GM19463 (cell line): ENCODE results near the gene OSER1.
"Not testable (repeated sequence)": the region's sequence is repeated elsewhere in the genome, so short reads cannot be mapped to it uniquely, and the experiment has no call there.

Source experiments
- ATAC-seq: cut with Tn5 transposase; IDR thresholded peaks from one replicate; pipeline ENCODE4 v1.9.1; 2021; ENCODE audit warnings: mild to moderate bottlenecking, moderate library complexity; ENCODE audit not compliant: unreplicated experiment

Gene OSER1

GRCh38 chr20:44204156-44204831 lies 6.3 kb downstream of the OSER1 start:
- no peak for ATAC-seq

GRCh38 chr20:44203161-44203560 lies 7.4 kb downstream of the OSER1 start:
- no peak for ATAC-seq

- ATAC-seq = no peak
Observed at GRCh38 chr20:44200983-44201382, 9.6 kb downstream of the OSER1 start.

GRCh38 chr20:44200371-44200770 lies 10.2 kb downstream of the OSER1 start:
- no peak for ATAC-seq

- no peak for ATAC-seq
Observed at GRCh38 chr20:44199877-44200276, 10.7 kb downstream of the OSER1 start.

DNA sequence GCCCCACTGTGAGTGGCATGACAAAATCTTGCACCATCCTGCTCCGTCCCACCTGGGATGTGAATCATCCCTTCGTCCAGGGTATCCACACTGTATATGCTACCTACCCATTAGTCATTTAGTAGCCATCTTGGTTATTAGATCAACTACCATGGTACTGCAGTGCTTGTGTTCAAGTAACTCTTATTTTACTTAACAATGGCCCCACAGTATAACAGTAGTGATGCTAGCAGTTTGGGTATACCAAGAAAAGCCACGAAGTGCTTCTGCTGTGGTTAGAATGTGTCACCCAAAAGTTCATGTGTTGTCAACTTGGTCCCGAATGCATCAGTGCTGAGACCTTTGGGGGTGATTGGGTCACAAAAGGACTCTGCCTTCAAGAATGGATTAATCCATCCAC lies 11.7 kb downstream of the OSER1 start:
- no peak for ATAC-seq

DNA sequence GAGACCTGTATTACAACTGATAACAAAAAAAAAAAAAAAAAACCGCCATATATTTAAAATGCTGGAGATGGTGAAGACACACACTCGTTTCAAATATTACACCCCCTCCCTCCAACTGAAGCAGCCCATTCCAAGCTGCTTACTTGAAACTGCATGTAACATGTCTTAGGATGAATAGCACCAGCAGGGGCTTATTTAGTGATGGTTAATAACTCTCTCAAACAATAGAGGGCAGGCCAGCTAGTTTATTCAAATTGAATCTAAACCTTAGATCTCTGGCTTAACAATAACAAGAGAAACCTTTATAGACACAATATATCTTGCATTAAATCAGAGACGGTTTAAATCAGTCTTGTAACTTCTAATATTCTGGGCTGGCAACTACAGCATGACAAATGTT lies 14.3 kb downstream of the OSER1 start:
- no peak for ATAC-seq

DNA sequence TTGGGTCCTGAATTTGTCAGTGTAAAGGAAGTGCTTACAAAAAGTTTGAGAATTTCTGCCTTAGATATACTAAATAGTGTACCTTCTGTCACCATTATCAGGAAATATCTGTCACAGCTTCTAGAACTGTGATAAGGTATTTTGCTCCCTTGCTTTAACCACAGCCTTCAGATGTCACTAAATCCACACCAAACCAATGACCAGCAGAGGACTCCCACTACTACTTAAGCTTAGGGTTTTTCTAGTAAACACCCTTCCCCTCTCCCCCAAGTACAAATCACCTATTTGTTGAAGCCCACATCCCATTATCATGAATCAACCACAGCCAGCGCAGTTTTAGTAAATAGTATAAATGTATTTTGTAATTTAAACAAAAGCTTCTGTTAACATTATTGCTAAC lies 15.0 kb downstream of the OSER1 start:
- no peak for ATAC-seq

- ATAC-seq = no peak
Observed at GRCh38 chr20:44193801-44194200, 16.8 kb downstream of the OSER1 start.

DNA sequence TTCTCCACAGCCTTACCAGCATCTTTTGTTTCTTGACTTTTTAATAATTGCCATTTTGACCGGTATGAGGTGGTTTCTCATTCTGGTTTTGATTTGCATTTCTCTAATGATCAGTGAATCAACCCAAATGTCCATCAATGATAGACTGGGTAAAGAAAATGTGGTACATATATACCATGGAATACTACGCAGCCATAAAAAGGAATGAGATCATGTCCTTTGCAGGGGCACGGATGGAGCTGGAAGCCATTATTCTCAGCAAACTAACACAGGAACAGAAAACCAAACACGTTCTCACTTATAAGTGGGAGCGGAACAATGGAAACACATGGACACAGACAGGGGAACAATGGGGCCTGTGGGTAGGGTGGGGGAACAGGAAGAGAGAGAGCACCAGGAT lies 18.9 kb downstream of the OSER1 start:
- not testable (repeated sequence) for ATAC-seq

DNA sequence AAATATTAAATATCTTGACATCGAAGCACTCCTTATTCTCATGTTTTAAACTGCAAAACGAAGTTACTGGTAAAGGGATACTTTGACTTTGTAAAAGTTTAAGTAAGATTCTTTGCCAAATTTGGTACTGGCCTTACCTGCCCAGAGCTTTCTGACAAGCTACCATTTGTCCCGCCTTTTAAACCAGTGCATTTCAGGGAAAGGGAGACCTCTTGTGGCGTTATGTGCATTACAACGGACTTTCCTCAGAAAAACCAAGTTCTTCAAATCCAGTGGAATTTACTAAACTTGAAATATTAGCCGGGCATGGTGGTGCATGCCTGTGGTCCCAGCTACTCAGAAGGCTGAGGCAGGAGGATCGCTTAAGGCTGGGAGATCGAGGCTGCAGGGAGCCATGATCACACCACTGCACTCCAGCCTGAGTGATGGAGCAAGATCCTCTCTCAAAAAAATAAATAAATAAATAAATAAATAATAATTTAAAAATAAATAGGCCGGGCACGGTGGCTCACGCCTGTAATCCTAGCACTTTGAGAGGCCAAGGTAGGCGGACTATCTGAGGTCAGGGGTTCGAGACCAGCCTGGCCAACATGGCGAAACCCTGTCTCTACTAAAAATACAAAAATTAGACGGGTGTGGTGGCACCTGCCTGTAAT lies 20.2 kb downstream of the OSER1 start:
- not testable (repeated sequence) for ATAC-seq

- no peak for ATAC-seq
Observed at GRCh38 chr20:44188752-44189151, 21.8 kb downstream of the OSER1 start.

GRCh38 chr20:44187772-44188709 lies 22.5 kb downstream of the OSER1 start:
- ATAC-seq = no peak

GRCh38 chr20:44187054-44187771 lies 23.4 kb downstream of the OSER1 start, which contains the start of gene JPH2:
TSS of gene JPH2 (minus strand) at chr20:44187188. CDS start at chr20:44186705, 483 bp downstream.
- ATAC-seq = no peak

DNA sequence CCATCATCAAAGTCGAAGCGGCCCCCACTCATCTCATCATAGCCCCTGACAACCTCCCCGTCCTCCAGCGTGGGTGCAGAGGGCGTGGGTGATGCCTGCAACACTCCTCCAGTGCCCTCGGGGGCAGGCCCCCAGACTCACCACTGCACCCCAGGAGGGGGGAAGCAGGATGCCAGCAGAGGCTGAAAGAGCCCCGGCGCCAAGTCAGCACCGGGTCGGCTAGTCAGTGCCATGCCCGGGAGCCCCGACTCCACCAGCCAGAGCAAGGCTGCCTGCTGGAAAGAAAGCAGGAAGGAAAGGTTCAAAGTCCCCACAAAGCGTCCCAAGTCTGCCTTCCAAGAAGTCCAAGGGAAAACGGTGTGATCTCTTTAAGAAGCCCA lies 23.9 kb downstream of the OSER1 start:
- no peak for ATAC-seq

GRCh38 chr20:44186201-44186600 lies 24.4 kb downstream of the OSER1 start:
- no peak for ATAC-seq

DNA sequence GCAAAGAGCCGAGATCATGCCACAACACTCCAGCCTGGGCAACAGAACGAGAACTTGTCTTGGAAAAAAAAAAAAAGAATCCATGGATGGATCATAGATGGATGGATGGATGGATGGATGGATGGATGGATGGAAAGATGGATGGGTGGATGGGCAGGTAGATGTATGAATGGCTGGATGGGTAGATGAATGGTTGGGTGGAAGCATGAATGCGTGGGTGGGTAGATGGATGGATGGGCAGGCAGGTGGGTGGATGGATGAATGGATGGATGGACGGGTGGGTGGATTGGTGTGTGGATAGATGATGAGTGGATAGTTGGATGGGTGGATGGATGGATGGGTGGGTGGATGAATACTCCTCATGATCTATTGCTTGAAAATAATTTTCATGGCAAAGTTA lies 25.0 kb downstream of the OSER1 start:
- ATAC-seq = no peak

GRCh38 chr20:44183282-44183681 lies 27.3 kb downstream of the OSER1 start:
- ATAC-seq = no peak

- ATAC-seq = no peak
Observed at GRCh38 chr20:44182863-44183262, 27.7 kb downstream of the OSER1 start.

DNA sequence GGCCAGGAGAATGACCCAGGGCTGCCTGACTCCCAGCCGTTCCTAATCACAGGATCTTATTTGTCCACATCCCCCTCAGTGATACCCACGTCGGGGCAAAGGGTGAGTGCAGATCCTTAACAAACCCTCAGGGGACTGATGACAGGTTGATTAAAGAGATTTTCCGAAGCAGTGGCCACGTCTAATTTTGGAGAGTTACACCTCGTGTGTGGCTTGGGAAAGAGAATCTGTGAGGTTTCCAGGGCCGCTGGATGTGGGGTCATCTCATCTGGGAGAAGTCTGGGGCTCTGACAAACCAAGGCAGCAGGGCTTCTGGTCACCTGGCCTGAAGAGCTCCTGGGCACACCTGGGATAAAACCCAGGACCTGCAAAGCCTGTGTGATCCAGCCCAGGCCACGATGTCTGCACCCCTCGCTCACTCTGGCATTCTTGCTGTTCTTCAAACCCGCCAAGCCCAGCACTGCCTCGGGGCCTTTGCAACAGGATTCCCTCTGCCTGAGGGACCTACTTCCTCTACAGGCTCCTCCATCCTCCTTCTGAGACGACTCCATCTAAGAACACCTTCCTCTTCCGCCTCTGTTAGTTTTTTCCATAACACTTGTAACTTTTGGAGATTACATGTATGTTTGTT lies 28.3 kb downstream of the OSER1 start:
- ATAC-seq = no peak
